ENCODE data around the gene TMEM88.

DNA sequence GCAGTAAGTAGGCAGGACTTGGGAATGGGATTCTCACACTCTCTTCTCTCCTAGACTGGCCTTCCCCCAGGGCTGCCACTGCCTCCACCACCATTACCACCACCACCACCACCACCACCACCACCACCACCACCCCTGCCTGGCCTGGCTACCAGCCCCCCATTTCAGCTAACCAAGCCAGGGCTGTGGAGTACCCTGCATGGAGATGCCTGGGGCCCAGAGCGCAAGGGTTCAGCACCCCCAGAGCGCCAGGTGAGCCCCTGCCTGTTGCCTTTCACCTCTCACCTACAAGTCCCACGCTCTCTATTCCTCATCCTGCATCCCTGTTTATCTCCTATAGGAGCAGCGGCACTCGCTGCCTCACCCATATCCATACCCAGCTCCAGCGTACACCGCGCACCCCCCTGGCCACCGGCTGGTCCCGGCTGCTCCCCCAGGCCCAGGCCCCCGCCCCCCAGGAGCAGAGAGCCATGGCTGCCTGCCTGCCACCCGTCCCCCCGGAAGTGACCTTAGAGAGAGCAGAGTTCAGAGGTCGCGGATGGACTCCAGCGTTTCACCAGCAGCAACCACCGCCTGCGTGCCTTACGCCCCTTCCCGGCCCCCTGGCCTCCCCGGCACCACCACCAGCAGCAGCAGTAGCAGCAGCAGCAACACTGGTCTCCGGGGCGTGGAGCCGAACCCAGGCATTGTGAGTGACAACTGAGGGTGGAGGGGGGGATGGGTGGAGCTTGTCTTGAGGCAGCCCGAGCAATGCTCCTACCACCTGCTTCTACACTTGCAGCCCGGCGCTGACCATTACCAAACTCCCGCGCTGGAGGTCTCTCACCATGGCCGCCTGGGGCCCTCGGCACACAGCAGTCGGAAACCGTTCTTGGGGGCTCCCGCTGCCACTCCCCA is 7.9 kb upstream of the TMEM88 start:
- TF ChIP-seq, protein P1, sequence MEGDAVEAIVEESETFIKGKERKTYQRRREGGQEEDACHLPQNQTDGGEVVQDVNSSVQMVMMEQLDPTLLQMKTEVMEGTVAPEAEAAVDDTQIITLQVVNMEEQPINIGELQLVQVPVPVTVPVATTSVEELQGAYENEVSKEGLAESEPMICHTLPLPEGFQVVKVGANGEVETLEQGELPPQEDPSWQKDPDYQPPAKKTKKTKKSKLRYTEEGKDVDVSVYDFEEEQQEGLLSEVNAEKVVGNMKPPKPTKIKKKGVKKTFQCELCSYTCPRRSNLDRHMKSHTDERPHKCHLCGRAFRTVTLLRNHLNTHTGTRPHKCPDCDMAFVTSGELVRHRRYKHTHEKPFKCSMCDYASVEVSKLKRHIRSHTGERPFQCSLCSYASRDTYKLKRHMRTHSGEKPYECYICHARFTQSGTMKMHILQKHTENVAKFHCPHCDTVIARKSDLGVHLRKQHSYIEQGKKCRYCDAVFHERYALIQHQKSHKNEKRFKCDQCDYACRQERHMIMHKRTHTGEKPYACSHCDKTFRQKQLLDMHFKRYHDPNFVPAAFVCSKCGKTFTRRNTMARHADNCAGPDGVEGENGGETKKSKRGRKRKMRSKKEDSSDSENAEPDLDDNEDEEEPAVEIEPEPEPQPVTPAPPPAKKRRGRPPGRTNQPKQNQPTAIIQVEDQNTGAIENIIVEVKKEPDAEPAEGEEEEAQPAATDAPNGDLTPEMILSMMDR (IDR thresholded peaks at IDR 0.05; ENCODE audit: insufficient read depth, low read depth, low read length): no peak
- TF ChIP-seq EZH2 (IDR thresholded peaks at IDR 0.05; ENCODE audit: insufficient read depth, low read length): no peak
